Left colon (tissue), 2 donors: ENCODE data around the gene PLA2G5. TPM values are rescaled to one million over a fixed set of nuclear protein-coding genes. Genes with fewer than 3 reads are reported as not detected.

Experiments
- ATAC-seq: fragments of 200-7000 bp; cut with Tn5 transposase; one replicate; pipeline ENCODE4 v1.9.1; 2020; ENCODE audit warnings: mild to moderate bottlenecking, moderate library complexity
- DNase-seq, 2 donors: peaks; one replicate each; pipeline ENCODE4 v3.0.0-alpha.2; 2020
- intact Hi-C, 2 donors: fragments of 100-400 bp; cut with DNase I in 1 of 2; cut with micrococcal nuclease in 1 of 2; formaldehyde crosslinking; loops; one replicate each; pipeline versions ENCODE4 v1.11.2 to v1.14.0; 2022; cut with DNase I, micrococcal nuclease
- total RNA-seq, 2 donors: library from RNA; stranded (reverse); fragmentation: NEBNext Ultra II Directional; extraction: Animal tissue kit (Norgen Biotek cat#: 25700); gene quantifications; one replicate each; pipeline ENCODE4 v1.2.1, GENCODE V29; 2021
- donor health status: DM: no; HTN: no; CAD: no.
- donor health status: DM: yes; HTN: yes; CAD: no.

The PLA2G5 gene
- total RNA-seq, 2 donors from 2014 or later = 0.58 to 1.8 TPM

DNA sequence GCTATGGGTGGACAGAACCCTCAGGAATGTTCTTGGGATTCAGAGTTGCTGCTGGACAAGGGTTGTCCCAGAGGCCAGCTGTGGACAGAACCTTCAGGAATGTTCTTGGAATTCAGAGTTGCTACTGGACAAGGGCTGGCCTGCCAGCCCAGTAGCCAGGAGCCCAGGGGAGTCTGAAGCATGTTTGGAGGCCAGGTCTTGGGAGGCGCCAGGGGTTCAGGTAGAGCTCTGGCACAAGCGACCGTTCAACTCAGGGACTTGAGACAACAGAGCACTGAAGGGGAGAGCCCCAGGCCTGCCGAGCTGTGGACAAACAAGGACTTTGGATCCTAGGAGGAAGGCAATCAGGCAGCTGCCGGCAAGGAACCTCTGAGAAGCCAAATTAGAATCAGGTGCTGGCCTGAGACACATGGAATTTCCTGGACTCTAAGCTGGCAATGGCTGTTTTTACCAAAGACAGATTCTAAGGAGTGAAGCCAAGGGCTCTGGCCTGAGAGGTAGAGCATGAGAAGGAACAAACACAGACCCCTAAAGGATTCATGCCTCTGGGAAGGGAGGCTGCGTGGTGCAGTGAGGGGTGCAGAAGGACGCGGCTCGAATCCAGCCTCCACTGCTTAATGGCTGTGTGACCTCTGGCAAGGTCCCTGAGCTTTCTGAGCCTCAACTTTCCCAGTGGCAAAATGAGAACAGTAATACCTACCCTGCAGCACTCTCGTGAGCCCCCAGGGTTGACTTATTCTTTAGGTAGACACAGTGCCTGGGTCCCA, 13.4 kb downstream of the PLA2G5 start:
- no peak for DNase-seq
- intact Hi-C loops = no loop called here

DNA sequence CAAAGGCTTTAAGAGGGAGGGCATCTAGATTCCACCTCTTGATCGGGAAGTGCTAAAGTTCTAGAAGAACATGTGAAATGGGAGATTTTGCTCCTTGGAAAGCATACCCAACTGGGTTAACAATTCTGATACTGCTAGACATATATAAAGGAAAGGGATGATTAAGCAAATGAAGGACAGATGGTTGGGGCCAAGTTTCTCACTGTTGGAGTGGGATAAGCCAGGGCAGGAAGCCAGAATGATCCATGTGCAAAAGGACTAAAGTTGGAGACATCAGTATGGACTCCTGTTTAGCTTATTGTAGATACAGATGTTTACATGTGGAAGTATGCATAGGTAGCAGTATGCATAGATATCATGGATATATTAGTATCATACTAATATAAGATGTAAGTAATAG, 16.8 kb downstream of the PLA2G5 start:
- intact Hi-C loops = no loop called here
- no peak for DNase-seq
- ATAC-seq = no peak

More for the DNA sequence above, 13.4 kb downstream of the PLA2G5 start:
- ATAC-seq = peak; percentile 59

DNA sequence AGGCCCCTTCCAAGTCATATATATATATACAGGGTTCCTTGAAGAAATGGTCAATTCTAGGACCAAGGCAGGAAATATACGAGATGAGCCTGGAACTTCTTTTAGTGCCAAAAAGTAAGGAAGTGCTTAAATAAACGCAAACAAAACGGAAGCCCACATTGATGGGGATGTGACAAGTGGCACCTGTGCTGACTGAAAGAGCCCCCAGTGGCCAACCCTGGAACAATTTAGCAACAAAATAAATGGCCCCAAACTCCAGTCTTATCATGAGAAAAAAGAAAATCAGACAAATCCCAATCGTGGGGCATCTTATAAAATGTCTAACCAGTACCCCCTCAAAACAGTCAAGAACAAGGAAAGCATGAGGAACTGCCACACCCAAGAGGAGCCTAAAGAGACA, 17.7 kb downstream of the PLA2G5 start:
- no peak for DNase-seq
- no peak for ATAC-seq
- intact Hi-C loops = no loop called here

DNA sequence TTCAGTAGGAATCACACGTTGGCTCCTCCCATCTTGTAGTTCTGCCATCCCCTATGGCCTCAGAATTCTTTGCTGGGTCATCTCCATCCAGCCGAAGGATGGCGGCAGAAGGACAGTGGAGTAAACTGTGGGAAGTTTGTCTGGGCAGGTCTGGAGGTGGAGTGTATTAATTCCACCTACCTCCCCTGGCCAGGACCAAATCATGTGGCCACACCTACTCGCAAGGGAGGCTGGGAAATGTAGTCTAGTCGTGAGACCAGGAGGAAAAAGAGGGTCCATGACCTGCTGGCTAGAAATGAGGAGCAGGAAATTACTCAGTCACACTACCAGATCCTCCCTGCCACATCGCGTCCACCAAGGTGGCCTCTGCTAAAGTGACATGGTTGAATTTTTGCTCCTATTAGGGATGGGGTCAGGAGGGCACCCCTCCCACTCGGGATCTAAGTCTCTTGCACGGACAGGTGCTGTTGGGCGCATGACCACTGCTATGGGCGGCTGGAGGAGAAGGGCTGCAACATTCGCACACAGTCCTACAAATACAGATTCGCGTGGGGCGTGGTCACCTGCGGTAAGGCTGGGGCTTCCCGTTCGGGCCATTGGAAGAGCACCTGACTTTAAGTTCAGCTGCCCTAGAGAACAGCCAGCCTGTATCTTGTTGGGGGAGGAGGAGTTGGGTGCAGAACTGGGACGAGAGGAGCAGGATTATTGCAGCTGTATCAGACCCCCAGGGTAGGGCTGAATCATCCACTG, 19.5 kb downstream of the PLA2G5 start:
- DNase-seq (no peak), ATAC-seq (no peak)
- intact Hi-C loops = no loop called here

DNA sequence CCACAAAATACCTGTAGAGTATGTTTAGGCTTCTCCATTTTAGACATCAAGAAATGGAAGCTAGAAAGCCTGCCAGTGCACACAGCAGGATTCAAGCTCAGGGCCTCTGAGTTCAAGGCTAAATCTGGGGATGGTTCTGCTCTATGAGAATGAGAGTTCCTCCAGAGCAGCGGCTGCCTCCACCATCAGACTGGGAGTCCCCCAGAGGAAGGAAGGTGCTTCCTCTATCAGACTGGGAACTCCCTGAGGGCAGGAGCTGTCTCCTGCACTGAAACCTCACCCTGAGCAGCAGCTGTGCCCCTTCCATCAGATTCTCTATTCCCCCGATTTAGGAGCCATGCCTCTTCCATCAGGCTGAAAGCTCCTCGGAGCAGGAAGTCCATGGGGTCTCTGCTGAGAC, 20.1 kb downstream of the PLA2G5 start:
- no peak for ATAC-seq
- intact Hi-C loops = no loop called here

DNA sequence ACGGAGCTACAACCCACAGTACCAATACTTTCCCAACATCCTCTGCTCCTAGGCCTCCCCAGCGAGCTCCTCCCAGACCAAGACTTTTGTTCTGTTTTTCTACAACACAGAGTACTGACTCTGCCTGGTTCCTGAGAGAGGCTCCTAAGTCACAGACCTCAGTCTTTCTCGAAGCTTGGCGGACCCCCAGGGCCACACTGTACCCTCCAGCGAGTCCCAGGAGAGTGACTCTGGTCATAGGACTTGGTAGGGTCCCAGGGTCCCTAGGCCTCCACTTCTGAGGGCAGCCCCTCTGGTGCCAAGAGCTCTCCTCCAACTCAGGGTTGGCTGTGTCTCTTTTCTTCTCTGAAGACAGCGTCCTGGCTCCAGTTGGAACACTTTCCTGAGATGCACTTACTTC, 20.6 kb downstream of the PLA2G5 start:
- DNase-seq (no peak), ATAC-seq (no peak)
- intact Hi-C loops = no loop called here

More for the DNA sequence above, 20.1 kb downstream of the PLA2G5 start:
- DNase-seq = no peak

DNA sequence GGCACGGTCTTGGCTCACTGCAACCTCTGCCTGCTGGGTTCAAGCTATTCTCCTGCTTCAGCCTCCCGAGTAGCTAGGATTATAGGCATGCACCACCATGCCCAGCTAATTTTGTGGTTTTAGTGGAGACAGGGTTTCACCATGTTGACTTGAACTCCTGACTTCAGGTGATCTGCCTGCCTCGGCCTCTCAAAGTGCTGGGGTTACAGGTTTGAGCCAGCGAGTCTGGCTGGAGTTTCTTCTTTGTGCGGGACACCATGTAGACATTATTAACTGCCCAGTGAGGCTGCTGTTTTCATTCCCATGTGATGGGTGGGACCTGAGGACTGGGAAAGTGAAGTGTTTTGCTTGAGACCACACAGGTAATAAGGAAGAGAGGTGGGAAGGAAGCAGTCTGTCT, 23.3 kb downstream of the PLA2G5 start:
- intact Hi-C loops = no loop called here
- DNase-seq (no peak), ATAC-seq (no peak)

DNA sequence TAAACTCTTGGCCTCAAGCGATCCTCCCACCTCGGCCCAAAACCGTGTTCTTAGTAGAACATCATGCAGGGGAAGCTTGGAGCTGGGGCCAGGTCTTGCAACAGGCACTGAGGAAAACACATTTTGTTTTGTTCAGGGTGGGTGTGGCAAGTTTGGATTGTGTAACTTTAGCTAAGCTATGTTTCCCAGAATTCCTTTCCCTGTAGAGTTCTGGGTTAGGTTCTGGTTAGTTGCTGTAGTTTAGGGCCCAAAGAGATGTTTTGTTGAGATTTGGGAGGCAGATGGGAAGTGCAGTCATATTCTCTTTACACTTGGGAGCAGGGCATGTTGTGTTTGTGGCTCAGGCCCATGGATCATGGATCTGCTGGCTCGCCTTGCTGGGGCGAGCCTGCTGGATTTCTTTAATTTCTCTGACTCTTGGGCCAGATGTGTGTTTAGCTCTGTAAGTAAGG, 24.0 kb downstream of the PLA2G5 start:
- peak in 1 of 2 donors; percentile 40 for DNase-seq
- intact Hi-C loops = no loop called here
- no peak for ATAC-seq

DNA sequence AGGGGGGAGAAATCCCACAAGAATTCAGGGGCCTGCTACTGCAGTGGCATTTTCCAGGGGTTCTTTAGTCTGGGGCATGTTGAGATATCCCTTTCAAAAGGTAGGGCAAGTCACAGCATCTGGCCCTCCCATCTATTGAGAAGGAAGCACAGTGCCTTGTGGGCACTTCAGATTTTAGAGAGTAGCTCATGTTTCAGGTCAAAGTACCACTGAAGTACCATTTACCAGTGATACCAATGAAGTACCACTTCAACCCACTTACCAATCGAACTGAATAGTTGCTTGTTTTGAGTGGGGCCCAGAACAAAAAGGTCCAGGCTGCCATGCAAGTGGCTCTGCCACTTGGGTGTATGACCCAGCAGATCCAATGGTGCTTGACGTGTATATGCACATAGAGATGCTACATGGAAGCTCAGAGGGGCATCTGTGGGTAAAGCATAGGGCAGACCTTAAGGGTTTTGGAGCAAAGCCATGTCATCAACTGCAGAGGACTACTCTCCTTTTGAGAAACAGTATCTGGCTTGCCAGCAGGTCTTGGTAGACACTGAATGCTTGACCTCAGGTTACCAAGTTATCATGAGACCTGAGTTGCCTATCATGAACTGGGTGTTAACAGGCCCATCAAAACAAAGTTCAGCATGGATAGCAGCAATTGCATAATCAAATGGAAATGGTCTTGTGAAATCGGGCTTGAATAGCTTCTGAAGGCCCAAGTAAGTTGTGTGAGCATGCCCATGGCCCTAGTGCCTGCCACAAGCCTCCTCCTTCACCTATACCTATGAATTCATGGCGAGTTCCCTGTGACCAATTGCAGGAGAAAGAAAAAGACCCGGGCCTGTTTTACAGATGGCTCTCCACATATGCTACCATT, 25.8 kb downstream of the PLA2G5 start:
- no peak for ATAC-seq
- DNase-seq = no peak
- intact Hi-C loops = no loop called here

DNA sequence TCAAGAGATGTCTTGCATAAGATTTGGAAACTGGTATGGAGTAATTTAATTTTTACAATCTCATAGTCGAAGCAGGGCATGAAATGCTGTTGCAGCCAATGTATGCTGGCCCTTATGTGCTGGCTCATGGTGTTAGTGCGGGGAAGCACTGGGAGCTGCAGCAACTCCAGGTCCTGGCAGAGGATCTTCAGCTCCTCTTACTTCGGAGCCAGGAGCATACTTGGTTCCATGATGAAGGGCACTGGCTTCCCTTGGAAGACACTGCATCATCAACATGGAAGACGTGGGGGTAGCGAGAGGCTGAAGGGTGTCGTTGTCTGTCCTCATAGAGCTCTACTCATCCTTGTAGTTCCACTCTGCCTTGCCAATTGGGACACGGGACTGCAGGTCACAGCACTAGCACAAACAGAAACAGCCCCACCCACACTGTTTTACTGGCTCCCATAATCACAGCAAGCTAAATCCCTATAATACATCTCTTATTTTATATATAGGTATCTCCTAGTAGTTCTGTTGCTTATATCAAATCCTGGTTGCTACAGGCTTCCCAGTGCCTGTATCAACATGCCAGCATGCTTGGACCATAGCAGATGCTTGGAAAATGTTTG, 26.9 kb downstream of the PLA2G5 start:
- no peak for ATAC-seq
- intact Hi-C loops = no loop called here
- no peak for DNase-seq

DNA sequence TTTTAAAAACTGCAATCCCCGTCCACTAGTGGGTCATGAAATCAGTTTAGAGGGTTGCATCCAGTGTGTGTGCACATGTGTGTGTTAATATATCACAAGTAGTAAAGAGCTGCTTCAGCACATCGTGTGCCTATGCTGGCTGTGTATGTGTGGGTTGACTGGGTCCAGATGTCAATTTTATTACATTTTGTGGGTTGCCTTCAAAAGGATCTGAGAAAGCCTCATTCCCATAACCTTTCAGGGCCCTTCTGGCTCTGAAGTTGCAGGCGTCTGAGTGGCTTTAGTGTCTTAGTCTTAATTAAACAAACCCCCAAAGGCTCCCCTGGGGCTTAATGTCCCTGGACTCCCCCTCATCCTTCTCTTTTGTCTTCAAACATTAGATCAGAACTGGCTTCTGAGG, 29.5 kb downstream of the PLA2G5 start:
- intact Hi-C loops = no loop called here
- DNase-seq (no peak), ATAC-seq (no peak)

DNA sequence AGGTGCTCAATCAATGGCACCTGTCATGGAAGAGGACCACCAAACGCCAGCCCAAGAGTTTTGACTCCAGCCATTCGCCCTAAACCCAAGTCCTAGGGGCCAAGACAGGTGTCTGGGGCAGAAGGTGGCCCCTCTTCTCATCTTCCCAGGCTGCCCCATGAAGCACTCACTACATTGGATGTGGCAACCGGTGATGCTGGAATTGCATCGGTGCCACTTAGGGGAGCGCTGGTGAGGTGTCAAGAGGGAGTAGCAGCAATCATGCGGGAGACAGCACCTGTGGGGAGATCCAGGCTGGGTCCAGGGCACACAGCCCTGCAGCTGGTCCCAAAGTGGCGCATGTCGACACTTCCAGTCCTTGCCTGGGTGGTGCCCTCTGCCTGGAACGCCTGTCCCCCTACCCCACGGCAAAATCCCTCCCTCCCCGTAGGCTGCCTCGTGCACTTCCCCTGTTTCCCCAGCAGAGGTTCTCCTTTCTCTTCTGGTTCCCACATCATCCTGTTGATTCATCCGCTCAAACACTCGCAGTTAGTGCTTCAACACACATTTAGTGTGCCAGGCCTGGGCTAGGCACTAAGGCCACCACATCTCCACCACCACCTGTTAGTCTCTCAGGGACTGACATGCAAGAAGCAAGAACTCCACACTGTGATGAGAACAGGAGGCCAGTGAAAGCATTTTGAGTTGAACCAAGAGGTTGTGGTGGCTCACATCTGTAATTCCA, 30.8 kb downstream of the PLA2G5 start:
- intact Hi-C loops = loop anchor here in 1 of 2 donors (10.0 kb wide), 1 partner anchor 54 kb away; no protein-coding TSS in a partner anchor
- ATAC-seq (peak; percentile 80), DNase-seq (peak; percentile 29 to 34)

DNA sequence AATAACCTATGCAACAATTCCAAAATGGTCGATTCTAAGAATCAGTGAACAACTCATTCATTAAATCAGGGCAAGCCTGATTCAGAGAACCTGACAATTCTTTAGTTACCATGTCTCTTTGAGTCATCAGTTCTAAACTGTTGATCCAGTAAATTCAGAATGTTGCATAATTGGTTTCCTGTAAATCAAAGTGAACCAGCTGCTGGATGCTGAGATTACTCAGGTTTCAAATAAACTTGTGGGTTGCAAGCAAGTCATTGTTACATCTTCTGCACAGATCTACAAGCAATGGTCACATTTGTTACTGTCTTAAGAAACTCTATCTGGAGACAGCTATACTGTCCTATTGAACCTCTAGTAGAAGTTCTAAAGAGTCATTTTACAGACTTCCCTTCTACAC, 32.9 kb downstream of the PLA2G5 start:
- ATAC-seq (no peak), DNase-seq (no peak)
- intact Hi-C loops = loop anchor here in 1 of 2 donors (10.0 kb wide), 1 partner anchor 52 kb away; no protein-coding TSS in a partner anchor

DNA sequence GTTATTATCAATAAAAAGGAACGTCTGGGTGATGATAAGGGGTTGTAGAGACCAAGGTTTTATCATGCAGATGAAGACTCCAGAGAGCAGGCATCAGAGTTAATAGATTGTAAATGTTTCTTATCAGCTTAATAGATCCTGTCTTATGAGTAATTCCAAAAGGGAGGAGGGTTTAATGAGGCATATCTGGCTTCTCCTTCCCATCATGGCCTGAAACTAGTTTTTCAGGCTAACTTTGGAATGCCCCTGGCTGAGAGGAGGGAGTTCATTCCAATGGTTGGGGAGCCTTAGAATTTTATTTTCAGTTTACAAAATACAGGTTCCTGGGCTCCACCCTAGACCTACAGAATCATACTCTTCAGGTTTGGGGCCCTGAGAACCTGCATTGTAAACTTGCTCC, 35.9 kb downstream of the PLA2G5 start:
- no peak for ATAC-seq
- DNase-seq = no peak
- intact Hi-C loops = loop anchor here in 1 of 2 donors (10.0 kb wide), 1 partner anchor 49 kb away; no protein-coding TSS in a partner anchor

DNA sequence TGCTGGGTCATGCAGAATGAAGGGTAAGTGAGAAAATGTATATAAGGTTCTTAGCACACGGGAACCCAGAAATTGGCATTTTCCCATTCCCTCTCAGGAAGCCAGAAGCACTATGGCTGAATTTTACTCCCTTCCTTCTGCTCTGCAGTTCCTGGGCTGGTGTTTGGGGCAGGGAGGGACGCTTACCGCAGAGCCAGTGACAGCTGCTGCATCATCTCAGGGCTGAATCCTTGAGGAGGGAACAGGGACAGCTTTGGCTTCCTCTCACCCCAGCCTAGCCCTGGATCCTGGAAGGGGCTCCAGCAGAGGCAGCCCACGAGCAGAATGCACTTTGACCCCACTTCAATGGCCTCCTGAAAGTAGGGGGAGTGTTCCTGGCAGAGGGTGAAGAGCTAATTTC, 37.4 kb downstream of the PLA2G5 start:
- intact Hi-C loops = loop anchor here in 1 of 2 donors (10.0 kb wide), 1 partner anchor 47 kb away; no protein-coding TSS in a partner anchor
- ATAC-seq (no peak), DNase-seq (no peak)

DNA sequence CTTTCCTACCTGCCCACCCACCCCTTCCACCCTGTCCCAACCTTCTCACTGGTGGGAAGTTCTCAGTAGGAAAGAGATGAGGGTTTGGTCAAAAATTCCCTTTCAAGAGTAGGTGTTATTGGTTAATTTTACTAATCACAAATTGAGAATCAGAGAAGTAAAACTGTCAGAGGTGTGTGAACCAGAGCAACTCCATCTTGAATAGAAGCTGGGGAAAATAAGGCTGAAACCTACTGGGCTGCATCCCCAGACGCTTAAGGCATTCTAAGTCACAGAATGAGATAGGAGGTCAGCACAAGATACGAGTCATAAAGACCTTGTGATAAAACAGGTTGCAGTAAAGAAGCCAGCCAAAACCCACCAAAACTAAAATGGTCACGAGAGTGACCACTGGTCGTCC, 37.8 kb downstream of the PLA2G5 start:
- DNase-seq (no peak), ATAC-seq (no peak)
- intact Hi-C loops = loop anchor here in 1 of 2 donors (10.0 kb wide), 1 partner anchor 47 kb away; no protein-coding TSS in a partner anchor

DNA sequence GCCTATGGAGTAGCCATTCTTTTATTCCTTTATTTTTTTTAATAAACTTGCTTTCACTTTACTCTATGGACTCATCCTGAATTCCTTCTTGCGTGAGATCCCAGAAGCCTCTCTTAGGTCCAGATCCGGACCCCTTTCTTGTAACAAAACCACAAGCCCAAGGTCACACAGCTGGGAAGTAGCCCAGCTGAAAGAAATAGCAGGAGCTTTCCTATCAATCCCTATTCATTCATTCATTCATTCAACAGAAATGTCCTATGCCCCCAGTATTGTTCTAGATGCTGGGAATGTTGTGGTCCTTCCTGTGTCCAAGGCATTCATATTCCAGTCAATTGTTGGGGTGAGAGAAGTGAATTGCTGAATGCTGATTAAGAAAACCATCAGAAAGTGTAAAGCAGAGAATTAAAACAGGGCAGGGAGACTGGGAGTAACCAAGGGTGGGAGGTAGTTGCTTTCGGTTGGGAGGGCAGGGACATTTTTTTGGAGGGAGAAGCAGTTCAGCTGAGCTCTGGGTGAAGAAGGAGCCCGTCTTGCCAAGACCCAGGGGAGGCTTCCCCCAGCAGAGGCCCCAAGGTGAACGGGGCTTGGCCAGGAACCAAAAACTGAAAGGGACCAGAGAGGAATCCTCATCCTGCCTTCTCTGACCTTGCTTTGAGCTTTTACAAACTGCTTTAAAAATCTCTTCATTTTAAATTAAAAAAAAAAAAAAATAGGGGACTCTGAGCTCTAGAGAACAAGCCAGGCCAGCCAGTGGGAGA, 38.6 kb downstream of the PLA2G5 start:
- DNase-seq (no peak), ATAC-seq (no peak)
- intact Hi-C loops = loop anchor here in 1 of 2 donors (10.0 kb wide), 1 partner anchor 46 kb away; no protein-coding TSS in a partner anchor
